ENCODE measurements around the gene ST6GALNAC6. TPM values are rescaled to one million over a fixed set of nuclear protein-coding genes. Genes with fewer than 3 reads are reported as not detected.
A peak's percentile ranks its signal among the peaks of the same experiment; 100 is the strongest.
"Not testable (repeated sequence)": the region's sequence is repeated elsewhere in the genome, so short reads cannot be mapped to it uniquely, and the experiment has no call there.

The ST6GALNAC6 gene
- total RNA-seq, 1 experiment from 2014 or later = 12.7 TPM

GRCh38 chr9:127873223-127873691 lies 26.1 kb downstream of the ST6GALNAC6 start:
- no peak for DNase-seq (ENCODE audit: low read depth)

- no peak for DNase-seq (ENCODE audit: low read depth)
Measured at GRCh38 chr9:127872369-127873222, 26.8 kb downstream of the ST6GALNAC6 start.

- no peak for DNase-seq (ENCODE audit: low read depth)
Measured at GRCh38 chr9:127871531-127871930, 27.9 kb downstream of the ST6GALNAC6 start.

- no peak for DNase-seq (ENCODE audit: low read depth)
Measured at GRCh38 chr9:127870887-127871286, 28.5 kb downstream of the ST6GALNAC6 start.

GRCh38 chr9:127870153-127870491 lies 29.3 kb downstream of the ST6GALNAC6 start:
- not testable (repeated sequence) for DNase-seq (ENCODE audit: low read depth)

- peak; percentile 92 for DNase-seq (ENCODE audit: low read depth)
Measured at GRCh38 chr9:127869310-127870152, 29.9 kb downstream of the ST6GALNAC6 start.

- DNase-seq (ENCODE audit: low read depth) = no peak
Measured at GRCh38 chr9:127868278-127868902, 31.0 kb downstream of the ST6GALNAC6 start.

- no peak for DNase-seq (ENCODE audit: low read depth)
Measured at GRCh38 chr9:127867356-127868277, 31.8 kb downstream of the ST6GALNAC6 start.

- DNase-seq (ENCODE audit: low read depth) = no peak
Measured at GRCh38 chr9:127866535-127866934, 32.9 kb downstream of the ST6GALNAC6 start.

- no peak for DNase-seq (ENCODE audit: low read depth)
Measured at GRCh38 chr9:127865645-127866464, 33.5 kb downstream of the ST6GALNAC6 start.

GRCh38 chr9:127863191-127863621 lies 36.2 kb downstream of the ST6GALNAC6 start:
- DNase-seq (ENCODE audit: low read depth) = no peak

- DNase-seq (ENCODE audit: low read depth) = no peak
Measured at GRCh38 chr9:127862075-127863011, 37.1 kb downstream of the ST6GALNAC6 start.

- DNase-seq (ENCODE audit: low read depth) = no peak
Measured at GRCh38 chr9:127860779-127861178, 38.6 kb downstream of the ST6GALNAC6 start.

- no peak for DNase-seq (ENCODE audit: low read depth)
Measured at GRCh38 chr9:127860260-127860659, 39.1 kb downstream of the ST6GALNAC6 start.

GRCh38 chr9:127858041-127858512 lies 41.3 kb downstream of the ST6GALNAC6 start:
- peak; percentile 47 for DNase-seq (ENCODE audit: low read depth)

GRCh38 chr9:127857278-127857677 lies 42.1 kb downstream of the ST6GALNAC6 start:
- DNase-seq (ENCODE audit: low read depth) = no peak

GRCh38 chr9:127856729-127857116 lies 42.7 kb downstream of the ST6GALNAC6 start:
- no peak for DNase-seq (ENCODE audit: low read depth)

GRCh38 chr9:127856094-127856728 lies 43.2 kb downstream of the ST6GALNAC6 start:
- DNase-seq (ENCODE audit: low read depth) = no peak
